Ramos (cell line): ENCODE data around the gene BNC2.
"Not testable (repeated sequence)": the region's sequence is repeated elsewhere in the genome, so short reads cannot be mapped to it uniquely, and the experiment has no call there.

Experiments used
- in situ Hi-C: fragments of 300-500 bp; cut with MboI; formaldehyde crosslinking; loops from one replicate; pipeline ENCODE4 v1.14.3; 2022; ENCODE audit warnings: low sequenced_read_pairs; ENCODE audit not compliant: unreplicated experiment

BNC2 gene

DNA sequence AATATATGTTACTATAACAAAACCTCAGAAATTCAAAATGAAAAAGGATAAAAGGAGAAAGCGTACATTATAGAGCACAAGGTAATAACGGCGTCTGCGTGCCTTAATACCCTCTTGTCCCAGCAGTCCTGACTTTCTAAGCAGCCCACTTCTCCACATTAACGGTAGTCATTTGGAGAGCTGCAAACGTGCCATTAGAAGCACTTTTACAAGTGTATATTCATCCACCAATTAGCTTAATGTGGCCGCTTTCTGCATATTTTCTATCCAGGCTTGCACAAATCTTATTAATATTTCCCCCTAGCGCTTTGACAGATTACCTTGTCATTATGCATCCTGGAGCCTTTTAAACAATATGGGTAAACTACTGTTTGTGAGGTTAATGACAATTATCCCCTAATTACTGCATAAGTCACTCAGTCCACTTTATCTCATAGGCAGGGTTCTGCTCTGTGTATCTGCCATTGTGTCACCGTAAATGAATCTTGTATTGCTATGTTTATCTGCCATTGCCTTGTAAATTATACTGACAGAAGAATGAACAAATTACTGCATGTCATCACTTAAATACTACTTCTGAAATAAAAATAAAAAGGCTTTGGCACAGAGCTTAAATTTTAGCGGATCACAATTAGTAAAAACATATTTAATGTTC is 421.3 kb downstream of the BNC2 start:
- in situ Hi-C loops, result no loop called here

- in situ Hi-C loops, result no loop called here
These were observed 422.5 kb downstream of the BNC2 start for GRCh38 chr9:16447946-16448345.

GRCh38 chr9:16446636-16447035 is 423.8 kb downstream of the BNC2 start:
- in situ Hi-C loops, result no loop called here

DNA sequence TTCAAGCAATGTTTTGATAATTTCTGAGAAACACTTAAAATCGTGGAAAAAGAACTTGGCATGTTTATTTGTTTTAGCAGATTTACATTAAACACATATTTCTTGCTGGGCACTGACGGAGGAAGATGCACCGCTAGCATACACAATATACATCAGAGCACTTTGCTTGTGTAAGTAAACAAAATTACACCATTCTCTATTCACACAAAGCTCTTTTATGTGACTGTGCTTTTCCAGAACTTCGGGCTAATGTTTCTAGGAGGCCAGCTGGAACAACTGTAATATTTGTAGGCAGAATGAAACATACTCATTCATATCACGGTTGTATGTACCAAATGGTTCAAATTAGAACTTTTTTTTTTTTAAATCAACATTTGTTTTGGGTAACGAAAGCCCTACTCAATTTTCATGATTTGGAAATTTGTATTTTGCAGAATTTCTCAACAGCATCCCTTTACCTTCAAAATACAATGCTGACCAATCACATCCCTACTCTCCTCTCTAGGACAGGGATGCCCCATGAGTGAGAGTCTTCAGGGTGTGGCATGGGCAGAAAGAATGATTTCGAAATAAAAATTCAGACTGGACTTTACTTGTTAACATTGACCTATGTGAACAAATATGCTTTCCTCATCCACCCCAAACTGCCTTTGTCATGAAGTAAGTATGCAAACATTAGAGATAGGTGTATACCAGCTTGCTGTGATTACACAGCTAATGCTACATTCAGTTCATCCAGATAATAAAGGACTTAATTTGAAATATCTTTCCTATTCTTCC is 425.1 kb downstream of the BNC2 start:
- in situ Hi-C loops, result no loop called here

- in situ Hi-C loops, result no loop called here
These were observed 427.8 kb downstream of the BNC2 start for GRCh38 chr9:16442622-16443021.

GRCh38 chr9:16441791-16442190 is 428.7 kb downstream of the BNC2 start:
- in situ Hi-C loops, result no loop called here

DNA sequence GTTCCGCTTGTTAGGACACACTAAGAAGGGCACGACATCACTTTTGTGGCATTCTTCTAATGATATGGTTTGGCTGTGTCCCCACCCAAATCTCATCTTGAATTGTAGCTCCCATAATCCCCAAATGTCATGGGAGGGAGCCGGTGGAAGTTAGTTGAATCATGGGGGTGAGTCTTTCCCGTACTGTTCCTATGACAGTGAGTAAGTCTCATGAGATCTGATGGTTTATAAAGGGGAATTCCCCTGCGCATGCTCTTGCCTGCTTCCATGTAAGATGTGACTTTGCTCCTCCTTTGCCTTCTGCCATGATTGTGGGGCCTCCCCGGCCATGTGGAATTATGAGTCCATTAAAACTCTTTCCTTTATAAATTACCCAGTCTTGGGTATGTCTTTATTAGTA is 431.6 kb downstream of the BNC2 start:
- in situ Hi-C loops, result not testable (repeated sequence)

GRCh38 chr9:16436545-16436944 is 433.9 kb downstream of the BNC2 start:
- in situ Hi-C loops, result no loop called here

GRCh38 chr9:16434526-16434925 is 435.9 kb downstream of the BNC2 start:
- in situ Hi-C loops, result no loop called here

- in situ Hi-C loops, result no loop called here
These were observed 437.0 kb downstream of the BNC2 start for GRCh38 chr9:16433494-16433893.

- in situ Hi-C loops, result no loop called here
These were observed 438.6 kb downstream of the BNC2 start for GRCh38 chr9:16431666-16432392.

DNA sequence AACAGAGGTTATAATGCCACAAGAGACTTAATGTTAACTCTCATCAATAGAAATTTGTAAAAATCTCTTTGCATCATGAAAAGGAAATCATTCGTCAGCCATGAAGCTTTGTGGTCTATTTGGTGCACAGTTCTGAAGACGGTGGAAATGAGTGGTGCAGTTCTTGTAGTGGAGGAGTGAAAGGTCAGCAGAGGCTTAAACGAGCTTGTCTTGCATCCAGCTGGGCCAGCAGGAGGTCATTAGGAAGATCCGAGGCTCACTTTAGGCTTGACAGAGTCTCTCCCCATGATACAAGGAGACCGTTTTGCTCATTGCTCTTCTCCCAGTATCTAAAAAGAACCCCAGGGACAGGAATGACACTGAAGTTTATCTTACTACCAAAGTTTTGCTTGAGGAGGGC is 440.8 kb downstream of the BNC2 start:
- in situ Hi-C loops, result no loop called here

DNA sequence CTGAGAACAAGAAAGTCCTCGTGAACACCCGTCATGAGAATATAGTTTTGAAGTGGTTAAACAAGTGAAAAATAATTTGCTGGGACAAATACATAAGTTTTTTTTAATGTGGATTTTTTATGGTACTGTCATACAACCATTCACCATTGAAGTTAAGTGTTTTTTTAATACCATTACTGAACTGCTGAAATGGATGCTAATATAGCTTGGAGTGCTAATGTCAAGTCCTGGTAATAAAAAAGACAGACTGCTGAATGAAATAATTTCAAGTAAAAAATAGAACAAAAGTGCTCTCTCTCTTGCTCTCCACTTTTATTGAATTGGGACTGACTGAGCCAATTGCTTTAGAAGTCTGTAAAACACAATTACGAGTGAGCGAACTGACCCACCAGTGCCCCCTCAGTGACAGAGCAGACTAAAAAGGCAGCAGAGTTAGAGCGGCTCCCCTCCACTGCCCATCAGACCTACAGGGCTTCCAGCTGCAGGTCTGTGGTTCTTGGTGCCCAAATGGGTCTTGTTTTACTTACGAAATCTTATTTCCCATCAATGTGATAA is 442.5 kb downstream of the BNC2 start:
- in situ Hi-C loops, result no loop called here

GRCh38 chr9:16426716-16427115 is 443.8 kb downstream of the BNC2 start:
- in situ Hi-C loops, result no loop called here

GRCh38 chr9:16425562-16426231 is 444.8 kb downstream of the BNC2 start:
- in situ Hi-C loops, result no loop called here

DNA sequence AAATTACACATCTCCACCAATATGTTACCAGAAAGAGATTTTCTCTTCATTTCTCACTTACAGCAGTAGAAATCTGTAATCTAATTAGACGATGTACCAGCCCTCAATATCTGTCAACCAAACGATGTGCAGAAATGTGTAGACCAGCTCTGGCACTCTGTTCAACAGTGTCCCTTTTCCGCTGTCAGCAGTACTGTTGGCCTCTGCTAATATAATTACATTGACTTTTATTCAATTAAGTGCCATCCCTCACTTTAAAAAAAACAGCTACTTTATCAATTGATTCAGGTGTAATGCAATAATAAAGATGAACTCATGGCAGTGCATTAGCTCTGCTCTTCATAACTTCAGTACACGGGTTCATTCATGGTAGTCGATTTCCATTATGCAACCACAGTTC is 448.4 kb downstream of the BNC2 start:
- in situ Hi-C loops, result no loop called here

DNA sequence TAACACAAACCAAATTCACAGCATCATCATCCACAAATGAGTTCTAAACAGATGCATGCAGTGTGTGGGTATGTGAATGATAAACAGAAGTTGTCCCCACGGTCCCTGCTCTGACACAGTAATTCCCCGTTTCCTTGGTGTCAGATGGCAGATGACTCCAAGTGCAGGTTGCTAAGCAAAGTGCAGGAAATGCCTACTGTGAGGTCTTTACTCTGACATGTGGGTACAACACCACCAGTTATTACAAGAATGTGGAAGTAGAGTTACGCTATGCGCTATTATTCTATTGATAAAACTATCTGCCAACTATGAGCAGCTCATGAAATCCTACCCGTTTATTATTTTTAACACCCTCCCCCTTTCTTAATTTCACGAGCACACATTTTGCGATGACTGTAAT is 448.9 kb downstream of the BNC2 start:
- in situ Hi-C loops, result no loop called here

GRCh38 chr9:16419124-16419523 is 451.3 kb downstream of the BNC2 start:
- in situ Hi-C loops, result no loop called here

GRCh38 chr9:16418721-16419120 is 451.7 kb downstream of the BNC2 start:
- in situ Hi-C loops, result no loop called here

DNA sequence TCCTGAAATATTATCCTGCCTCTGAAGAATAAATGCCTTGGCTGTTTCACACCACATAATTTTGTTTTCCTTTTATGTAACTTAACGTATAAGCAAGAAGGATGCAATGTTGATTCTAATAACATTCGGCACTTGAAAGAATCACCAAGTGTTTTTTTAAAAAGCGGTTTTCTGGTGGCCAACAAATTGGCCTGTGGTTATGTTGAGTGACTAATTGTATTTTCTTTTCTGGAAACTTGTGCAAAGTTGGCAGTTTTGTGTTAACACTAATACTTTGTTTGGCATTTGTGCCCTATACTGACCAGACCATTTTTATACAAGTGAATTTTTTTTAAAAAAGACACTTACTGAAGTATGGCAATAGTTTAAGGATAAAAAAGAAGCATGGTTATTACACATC is 452.7 kb downstream of the BNC2 start:
- in situ Hi-C loops, result no loop called here
